ENCODE data around the gene PLXNB1.

The PLXNB1 gene

GRCh38 chr3:48432411-48433371 lies 2.8 kb upstream of the PLXNB1 start:
- no peak for DNase-seq (ENCODE audit: low spot score)

GRCh38 chr3:48431224-48432029 lies 1.5 kb upstream of the PLXNB1 start:
- DNase-seq (ENCODE audit: low spot score), result no peak

DNA sequence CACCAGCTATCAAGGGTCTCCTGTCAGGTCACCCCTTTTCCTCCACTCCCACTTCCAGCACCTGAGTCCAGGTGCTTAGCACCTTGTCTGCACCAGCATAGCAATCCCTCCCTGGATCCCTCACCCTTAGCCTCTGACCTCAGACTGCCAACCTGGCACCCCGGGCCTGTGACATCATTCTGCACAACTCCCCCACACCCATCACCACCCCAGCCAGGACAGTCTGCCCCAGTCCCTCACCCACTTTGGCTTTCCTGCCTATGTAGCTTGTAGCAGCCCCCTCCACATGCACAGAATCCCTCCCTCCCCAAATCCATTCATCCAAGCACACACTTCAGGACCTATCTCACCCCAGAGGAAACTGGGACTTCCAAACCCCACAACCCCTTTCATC lies 819 bp upstream of the PLXNB1 start:
- no peak for DNase-seq (ENCODE audit: low spot score)

DNA sequence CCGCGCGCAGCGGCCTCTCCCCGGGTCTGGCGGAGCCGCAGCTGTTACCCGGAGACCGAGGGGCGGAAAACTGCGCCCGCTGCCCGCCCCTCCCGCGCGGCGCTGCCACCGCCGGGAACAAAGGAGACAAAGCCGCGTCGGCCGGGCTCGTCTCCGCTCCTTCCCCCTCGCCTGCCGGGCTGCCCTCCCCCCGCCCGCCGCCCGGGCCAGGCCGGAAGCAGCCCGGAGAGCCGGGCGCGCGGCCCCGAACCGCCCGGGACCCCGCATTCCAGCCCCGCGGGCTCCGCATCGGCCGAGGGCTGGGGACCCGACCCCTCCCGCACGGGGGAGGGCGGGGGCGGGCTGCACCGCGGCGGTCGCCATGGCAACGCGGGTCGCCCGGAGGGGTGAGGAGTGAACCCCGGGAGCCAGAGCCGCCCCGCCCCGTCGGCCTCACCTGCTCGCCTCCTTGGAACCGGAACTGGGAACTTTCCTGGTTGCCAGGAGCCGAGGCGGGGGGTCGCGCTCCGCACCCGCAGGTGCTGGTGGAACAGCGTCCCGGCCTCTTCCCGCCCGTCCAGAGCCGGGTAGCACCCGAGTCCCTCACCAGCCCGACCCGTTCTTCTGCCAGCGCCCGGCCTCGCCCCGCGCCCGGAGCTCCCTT lies 448 bp downstream of the PLXNB1 start:
- DNase-seq (ENCODE audit: low spot score), result peak; percentile 76

DNA sequence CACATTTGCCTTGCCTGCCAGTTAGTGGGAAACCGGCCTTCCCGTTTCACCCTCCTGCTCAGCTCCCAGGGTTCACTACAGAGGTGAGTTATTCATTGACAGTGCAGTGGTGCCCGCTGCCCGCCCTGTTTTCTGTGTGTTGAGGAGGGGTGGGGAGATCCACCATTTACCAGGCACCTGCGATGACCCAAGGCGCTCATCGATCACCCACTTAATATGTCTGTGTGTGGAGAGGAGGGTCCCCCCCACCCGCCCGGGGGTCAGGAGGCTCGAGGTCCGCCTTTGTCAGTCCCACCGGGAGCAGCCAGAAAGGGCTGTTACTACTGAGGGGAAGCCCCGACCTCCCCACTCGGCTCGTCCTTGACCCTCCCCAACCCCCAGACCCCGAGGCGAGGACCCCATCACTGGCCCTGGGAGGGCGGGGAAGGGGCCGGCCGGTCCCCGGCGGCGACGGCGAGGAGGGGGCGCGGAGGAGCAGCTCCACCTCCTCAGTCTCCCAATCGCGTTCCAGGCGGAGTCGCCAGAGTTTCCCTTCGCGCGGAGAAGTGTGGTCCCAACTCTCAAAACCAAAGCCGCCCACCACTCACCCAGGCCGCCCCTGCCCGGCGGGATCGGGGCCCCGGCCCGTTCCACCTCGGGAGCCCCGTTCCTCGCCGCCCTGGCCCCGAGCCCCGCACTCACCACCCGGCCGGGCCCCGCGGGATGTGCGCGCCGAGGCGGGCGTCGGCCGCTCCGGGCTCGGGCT lies 1.1 kb downstream of the PLXNB1 start:
- no peak for DNase-seq (ENCODE audit: low spot score)

DNA sequence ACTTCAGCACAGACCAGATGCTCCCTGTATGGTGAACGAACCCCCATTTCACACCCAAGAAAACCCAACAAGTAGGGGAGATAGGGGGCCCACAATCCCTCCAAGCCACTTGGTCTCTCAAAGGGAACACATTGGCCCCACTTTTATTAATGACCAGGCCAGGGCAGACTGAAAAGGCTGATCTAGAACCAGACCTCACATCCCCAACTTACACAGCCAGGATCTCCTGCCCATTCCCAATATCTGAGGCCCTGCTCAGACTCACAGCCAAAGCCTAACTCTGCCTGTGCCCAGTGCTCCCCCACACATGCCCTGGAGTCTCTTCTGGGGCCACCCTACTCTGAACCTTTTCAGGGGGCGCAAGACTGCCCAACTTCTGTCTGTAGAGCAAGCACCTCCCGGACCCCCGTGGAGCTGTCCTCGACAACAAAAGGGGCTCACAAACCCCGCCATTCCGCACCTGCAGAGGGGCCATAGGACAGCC lies 1.8 kb downstream of the PLXNB1 start:
- no peak for DNase-seq (ENCODE audit: low spot score)

- DNase-seq (ENCODE audit: low spot score), result no peak
These were observed 2.3 kb downstream of the PLXNB1 start for GRCh38 chr3:48427630-48427962.

- DNase-seq (ENCODE audit: low spot score), result no peak
These were observed 2.8 kb downstream of the PLXNB1 start for GRCh38 chr3:48426944-48427629.

DNA sequence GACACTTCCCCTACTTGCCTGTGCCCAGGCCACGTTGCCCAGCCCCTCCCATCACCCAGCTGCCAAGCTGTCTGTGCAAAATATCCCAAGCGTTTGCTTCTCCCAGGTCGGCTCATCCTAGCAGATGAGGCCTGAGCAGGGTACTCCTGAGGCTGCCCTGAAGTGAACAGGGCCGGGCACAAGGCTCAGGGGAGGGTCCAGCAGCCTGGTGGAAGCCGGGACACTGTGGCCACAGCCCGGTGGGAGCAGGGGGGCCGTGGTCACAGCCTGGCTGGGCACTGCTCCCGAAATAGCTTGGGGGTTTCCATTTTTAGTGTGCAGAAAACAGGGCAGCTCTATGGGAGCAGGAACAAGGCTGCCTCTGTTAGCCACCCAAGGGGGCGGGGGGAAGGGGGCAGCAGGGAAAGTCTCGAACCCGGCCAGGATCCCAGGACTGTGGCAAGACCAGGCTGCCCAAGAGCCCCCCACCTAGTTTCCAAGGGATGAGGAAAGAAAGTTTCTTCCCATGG lies 3.4 kb downstream of the PLXNB1 start:
- DNase-seq (ENCODE audit: low spot score), result no peak

- no peak for DNase-seq (ENCODE audit: low spot score)
These were observed 4.5 kb downstream of the PLXNB1 start for GRCh38 chr3:48425281-48425812.

GRCh38 chr3:48423883-48424695 lies 5.8 kb downstream of the PLXNB1 start:
- DNase-seq (ENCODE audit: low spot score), result no peak

GRCh38 chr3:48423241-48423882 lies 6.5 kb downstream of the PLXNB1 start:
- no peak for DNase-seq (ENCODE audit: low spot score)

- DNase-seq (ENCODE audit: low spot score), result no peak
These were observed 7.2 kb downstream of the PLXNB1 start for GRCh38 chr3:48422681-48423080.

- DNase-seq (ENCODE audit: low spot score), result no peak
These were observed 7.6 kb downstream of the PLXNB1 start for GRCh38 chr3:48422272-48422671.

DNA sequence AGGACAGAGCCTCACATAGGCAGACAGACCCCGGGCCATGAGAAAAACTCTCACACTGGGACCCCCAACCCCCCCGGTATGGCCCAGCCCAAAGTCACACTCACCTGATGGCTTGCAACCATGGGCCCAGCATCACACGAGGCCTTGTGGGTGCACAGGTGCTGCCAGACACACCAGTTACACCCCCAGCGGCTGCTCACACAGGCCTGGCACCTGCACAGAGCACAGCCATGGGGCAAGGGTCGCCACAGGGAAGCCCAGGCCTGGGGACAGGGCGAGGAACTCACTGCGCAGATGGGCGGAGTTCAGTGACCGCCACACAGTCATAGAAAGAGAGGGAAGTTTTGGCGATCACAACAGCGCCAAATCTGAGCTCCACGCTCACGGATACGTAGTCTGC lies 9.3 kb downstream of the PLXNB1 start:
- DNase-seq (ENCODE audit: low spot score), result no peak

DNA sequence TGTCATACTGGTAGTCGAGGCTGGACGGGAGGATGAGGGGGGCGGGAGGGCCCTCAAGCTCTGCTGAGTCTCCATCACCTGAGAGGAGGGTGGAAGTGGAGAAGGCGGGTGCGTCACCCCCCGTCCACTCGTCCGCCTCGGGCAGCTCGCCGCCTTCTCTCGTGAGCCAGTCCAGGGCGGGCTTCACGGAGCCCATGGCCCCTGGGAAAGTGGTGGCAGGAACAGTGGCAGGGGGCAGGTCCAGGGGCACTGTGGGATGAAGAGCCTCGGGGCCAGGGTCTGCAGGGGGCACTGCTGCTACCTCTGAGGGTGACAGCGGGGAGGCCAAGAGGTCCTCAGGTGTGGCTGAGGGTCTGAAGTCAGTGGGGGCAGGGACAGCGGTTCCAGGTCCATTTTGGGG lies 10.3 kb downstream of the PLXNB1 start:
- DNase-seq (ENCODE audit: low spot score), result no peak

- DNase-seq (ENCODE audit: low spot score), result no peak
These were observed 10.7 kb downstream of the PLXNB1 start for GRCh38 chr3:48419149-48419548.

GRCh38 chr3:48418651-48419050 lies 11.2 kb downstream of the PLXNB1 start:
- DNase-seq (ENCODE audit: low spot score), result no peak

DNA sequence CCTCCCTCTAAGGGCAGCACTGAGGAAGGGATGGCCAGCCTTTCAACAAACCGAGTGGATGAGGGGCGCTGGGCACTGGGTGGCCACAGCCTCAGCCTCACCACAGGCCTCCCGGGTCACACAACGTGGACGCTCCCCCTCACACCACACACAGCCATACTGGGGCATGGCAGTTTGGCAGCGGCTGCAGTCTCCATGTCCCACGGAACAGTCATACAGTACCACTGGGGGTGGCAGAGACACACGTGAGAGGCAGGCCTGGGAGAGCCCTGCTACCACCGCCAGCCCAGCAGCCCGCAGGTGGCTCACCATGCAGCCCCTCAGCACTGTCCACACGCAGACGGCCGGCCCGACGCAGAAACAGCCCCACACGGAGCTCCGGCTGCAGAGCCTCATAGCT lies 11.7 kb downstream of the PLXNB1 start:
- DNase-seq (ENCODE audit: low spot score), result no peak

All from germinal center (tissue), 1 donor.